Suprapubic skin (tissue), 4 donors: Measurements from ENCODE around the gene E2F4. TPM values are rescaled to one million over a fixed set of nuclear protein-coding genes. Genes with fewer than 3 reads are reported as not detected.

Experiments
- DNase-seq, 2 donors: peaks; one replicate each; pipeline ENCODE4 v3.0.0-alpha.2; 2019; ENCODE audit warnings: low spot score in 2 of 2
- H3K27ac ChIP-seq: fragments of 200-600 bp; sonication (generic); one replicate; pipeline ENCODE4 v1.5.1; 2019
- H3K27me3 ChIP-seq: fragments of 200-600 bp; sonication (generic); one replicate; pipeline ENCODE4 v1.5.1; 2019
- H3K36me3 ChIP-seq: fragments of 200-600 bp; sonication (generic); one replicate; pipeline ENCODE4 v1.5.1; 2019
- H3K4me1 ChIP-seq: fragments of 200-600 bp; sonication (generic); one replicate; pipeline ENCODE4 v1.5.1; 2019
- H3K4me3 ChIP-seq: fragments of 200-600 bp; sonication (generic); one replicate; pipeline ENCODE4 v1.5.1; 2019; ENCODE audit warnings: mild to moderate bottlenecking
- H3K9me3 ChIP-seq: fragments of 200-600 bp; sonication (generic); one replicate; pipeline ENCODE4 v1.5.1; 2019
- CTCF ChIP-seq, 2 donors: fragments of 200-600 bp in 1 of 2; fragments of 450-650 bp in 1 of 2; sonication (generic) in 1 of 2; IDR thresholded peaks; one replicate each; pipeline ENCODE4 v1.5.1; 2016 to 2019; ENCODE audit warnings: antibody characterized with exemption in 2 of 2, mild to moderate bottlenecking in 1 of 2, moderate library complexity in 1 of 2
- EP300 ChIP-seq: sonication (generic); formaldehyde crosslinking; IDR thresholded peaks from one replicate; pipeline ENCODE4 v1.6.1; 2017; ENCODE audit warnings: antibody characterized with exemption
- POLR2A ChIP-seq, 2 donors: fragments of 450-650 bp; IDR thresholded peaks; one replicate each; pipeline ENCODE4 v1.6.1; 2017; ENCODE audit warnings: antibody characterized with exemption in 2 of 2, mild to moderate bottlenecking in 2 of 2, moderate library complexity in 2 of 2
- POLR2AphosphoS5 ChIP-seq, 3 donors: sonication (generic); formaldehyde crosslinking; IDR thresholded peaks; one replicate each; pipeline ENCODE4 v1.6.1; 2017; ENCODE audit warnings: antibody characterized with exemption in 3 of 3
- WGBS: methylation state at CpG from one replicate; pipeline ENCODE4 v1.1.5; 2018; 5-methylcytosine and 5-hydroxymethylcytosine counted together
- total RNA-seq, 4 donors: library from RNA; depleted of rRNA; stranded (reverse); fragments of >200 nt; gene quantifications; one replicate each; pipeline ENCODE4 v1.1.0, GENCODE V29; 2016

The E2F4 gene
- total RNA-seq, 4 donors from 2014 or later: 92.6 to 106 (median 96.8) TPM

- TF ChIP-seq POLR2A (IDR thresholded peaks at IDR 0.05): no peak
- no peak for TF ChIP-seq EP300
- no peak for TF ChIP-seq POLR2AphosphoS5 (IDR thresholded peaks at IDR 0.05)
- no peak for TF ChIP-seq CTCF (IDR thresholded peaks at IDR 0.05)
- no peaks in the 10 kb centered on the region for H3K27me3 ChIP-seq
- H3K9me3 ChIP-seq: no peaks in the 10 kb centered on the region
- no peak overlapping the region for H3K27ac ChIP-seq
- H3K4me1 ChIP-seq: peaks cover 29% of the 10 kb centered on the region
- WGBS: 85% methylated on average over 16 of the region's 23 CpGs
- H3K36me3 ChIP-seq: peaks cover 38% of the 10 kb centered on the region
- DNase-seq: no peak
- H3K4me3 ChIP-seq: no peak overlapping the region
These were observed 11.1 kb downstream of the E2F4 start for GRCh38 chr16:67202956-67203493.

- DNase-seq: no peak
- TF ChIP-seq CTCF (IDR thresholded peaks at IDR 0.05) (no peak), POLR2A (IDR thresholded peaks at IDR 0.05) (no peak), POLR2AphosphoS5 (IDR thresholded peaks at IDR 0.05) (no peak), EP300 (no peak)
- Histone ChIP-seq H3K9me3 (no peaks in the 10 kb centered on the region), H3K36me3 (peaks cover 36% of the 10 kb centered on the region), H3K27ac (no peak overlapping the region), H3K4me3 (no peak overlapping the region), H3K4me1 (peaks cover 18% of the 10 kb centered on the region), H3K27me3 (no peaks in the 10 kb centered on the region)
- WGBS: 68% methylated on average over 3 of the region's 4 CpGs
These were observed 12.1 kb downstream of the E2F4 start for GRCh38 chr16:67204076-67204475.

GRCh38 chr16:67206129-67206837 is 14.3 kb downstream of the E2F4 start:
- Histone ChIP-seq H3K27ac (no peak overlapping the region), H3K36me3 (peaks cover 38% of the 10 kb centered on the region), H3K27me3 (no peaks in the 10 kb centered on the region), H3K4me1 (peaks cover 6% of the 10 kb centered on the region), H3K4me3 (no peak overlapping the region), H3K9me3 (no peaks in the 10 kb centered on the region)
- TF ChIP-seq POLR2A (IDR thresholded peaks at IDR 0.05) (no peak), EP300 (no peak)
- no peak for DNase-seq
- 83% methylated on average over 8 of the region's 8 CpGs for WGBS

- 90% methylated on average over 3 of the region's 3 CpGs for WGBS
- H3K27ac ChIP-seq: no peak overlapping the region
- no peaks in the 10 kb centered on the region for H3K27me3 ChIP-seq
These were observed 14.9 kb downstream of the E2F4 start for GRCh38 chr16:67206838-67207248.

GRCh38 chr16:67207249-67208091 is 15.5 kb downstream of the E2F4 start:
- H3K27me3 ChIP-seq: no peaks in the 10 kb centered on the region
- H3K27ac ChIP-seq: no peak overlapping the region
- peaks cover 26% of the 10 kb centered on the region for H3K36me3 ChIP-seq
- TF ChIP-seq POLR2A (IDR thresholded peaks at IDR 0.05): no peak
- TF ChIP-seq POLR2AphosphoS5 (IDR thresholded peaks at IDR 0.05): no peak
- TF ChIP-seq CTCF (IDR thresholded peaks at IDR 0.05): no peak
- no peak for TF ChIP-seq EP300
- peaks cover 6% of the 10 kb centered on the region for H3K4me1 ChIP-seq
- DNase-seq: no peak
- no peaks in the 10 kb centered on the region for H3K9me3 ChIP-seq
- WGBS: 65% methylated on average over 10 of the region's 21 CpGs
- no peak overlapping the region for H3K4me3 ChIP-seq

More at GRCh38 chr16:67206838-67207248, 14.9 kb downstream of the E2F4 start:
- no peak for DNase-seq
- H3K9me3 ChIP-seq: no peaks in the 10 kb centered on the region
- no peak overlapping the region for H3K4me3 ChIP-seq
- peaks cover 6% of the 10 kb centered on the region for H3K4me1 ChIP-seq
- H3K36me3 ChIP-seq: peaks cover 32% of the 10 kb centered on the region
- TF ChIP-seq EP300 (no peak), POLR2AphosphoS5 (IDR thresholded peaks at IDR 0.05) (no peak), POLR2A (IDR thresholded peaks at IDR 0.05) (no peak), CTCF (IDR thresholded peaks at IDR 0.05) (no peak)
